Measurements from ENCODE around the gene TSHZ2.

The TSHZ2 gene

DNA sequence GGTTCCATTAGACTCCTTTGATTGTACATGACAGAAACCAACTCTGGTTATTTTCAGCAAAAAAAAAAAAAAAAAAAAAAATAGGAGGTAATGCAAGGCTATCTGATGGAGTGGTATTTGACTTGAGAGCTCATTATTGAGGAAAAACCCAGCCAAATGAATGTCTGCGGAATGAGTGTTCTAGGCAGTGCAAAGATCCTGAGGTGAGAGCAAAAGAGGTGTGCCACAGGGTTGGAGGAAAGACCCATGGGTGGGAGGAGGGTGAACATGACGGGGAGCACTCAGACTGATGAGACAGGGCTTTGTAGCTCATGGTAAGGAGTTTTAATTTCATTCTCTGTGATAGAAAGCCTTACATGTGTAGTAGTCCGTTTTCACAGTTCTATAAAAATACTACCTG, 188.9 kb downstream of the TSHZ2 start:
- DNase-seq (ENCODE audit: low spot score) = no peak

DNA sequence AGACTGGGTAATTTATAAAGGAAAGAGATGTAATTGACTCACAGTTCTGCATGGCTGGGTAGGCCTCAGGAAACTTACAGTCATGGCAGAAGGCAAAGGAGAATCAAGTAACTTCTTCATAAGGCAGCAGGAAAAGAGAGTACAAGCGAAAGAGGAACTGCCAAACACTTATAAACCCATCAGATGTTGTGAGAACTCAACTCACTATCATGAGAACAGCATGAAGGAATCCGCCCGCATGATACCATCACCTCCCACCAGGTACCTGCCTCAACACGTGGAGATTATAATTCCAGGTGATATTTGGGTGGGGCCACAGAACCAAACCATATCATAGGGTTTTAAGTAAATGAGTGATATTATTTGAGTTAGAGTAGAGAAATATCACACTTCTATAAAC, 189.3 kb downstream of the TSHZ2 start:
- DNase-seq (ENCODE audit: low spot score) = no peak

DNA sequence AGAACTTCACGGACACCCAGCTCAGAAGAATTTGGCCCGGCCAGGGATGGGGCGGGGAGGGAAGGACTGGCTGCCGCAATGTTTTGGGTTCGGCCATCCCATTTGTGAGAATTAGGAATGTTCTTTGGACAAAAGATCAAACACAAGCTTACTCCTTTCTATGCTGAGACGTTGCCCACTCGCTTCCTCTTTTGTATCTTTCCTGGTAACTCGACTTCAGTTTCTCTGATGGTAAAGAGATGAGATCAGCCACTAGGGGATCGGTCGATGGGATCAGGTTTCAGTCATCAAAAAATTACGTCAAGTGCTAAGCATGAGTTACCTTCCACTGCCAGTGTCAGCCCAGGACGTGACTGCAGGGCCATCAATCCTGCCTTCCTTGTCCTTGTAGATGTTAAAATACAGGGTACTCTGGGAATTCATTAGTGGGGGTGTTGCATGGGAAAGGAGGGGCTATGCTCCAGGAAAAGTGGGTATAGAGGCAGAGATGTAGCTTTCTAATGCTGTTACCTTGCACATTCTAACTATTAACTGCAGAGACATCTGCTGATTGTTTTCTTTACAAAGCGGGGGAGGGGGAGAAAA, 190.2 kb downstream of the TSHZ2 start:
- peak; percentile 82 for DNase-seq (ENCODE audit: low spot score)

DNA sequence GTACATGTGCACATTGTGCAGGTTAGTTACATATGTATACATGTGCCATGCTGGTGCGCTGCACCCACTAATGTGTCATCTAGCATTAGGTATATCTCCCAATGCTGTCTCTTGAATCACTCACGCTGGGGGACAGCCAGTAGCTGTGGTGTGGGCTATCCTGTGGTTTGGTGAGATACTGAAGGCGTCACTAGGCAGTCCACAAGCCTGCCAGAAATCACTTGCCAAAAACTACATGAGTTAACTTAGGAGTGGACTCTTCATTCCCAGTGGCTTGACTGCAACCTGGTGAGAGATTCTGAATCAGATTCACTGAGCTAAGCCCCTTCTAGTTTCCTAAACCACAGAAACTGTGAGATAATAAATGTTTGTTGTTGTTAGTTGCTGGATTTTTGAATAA, 191.3 kb downstream of the TSHZ2 start:
- DNase-seq (ENCODE audit: low spot score) = no peak

DNA sequence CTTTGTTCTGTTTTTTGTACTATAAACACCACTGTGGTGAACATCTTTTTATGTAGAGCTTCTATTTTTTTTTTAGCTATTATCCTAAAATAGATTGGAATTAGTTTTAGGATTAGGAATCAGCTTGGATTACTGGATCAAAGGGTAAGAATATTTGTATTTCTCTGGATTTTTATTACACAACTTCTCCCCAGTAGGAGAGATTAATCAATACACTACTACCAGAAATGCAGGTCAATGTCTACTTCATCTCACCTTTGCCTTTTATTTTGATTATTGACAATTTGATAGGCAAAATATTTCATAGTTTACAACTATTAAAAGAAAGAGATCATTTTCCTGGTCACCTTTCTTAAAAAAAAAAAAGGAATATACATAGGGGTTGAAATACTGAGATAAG, 191.9 kb downstream of the TSHZ2 start:
- DNase-seq (ENCODE audit: low spot score) = no peak

DNA sequence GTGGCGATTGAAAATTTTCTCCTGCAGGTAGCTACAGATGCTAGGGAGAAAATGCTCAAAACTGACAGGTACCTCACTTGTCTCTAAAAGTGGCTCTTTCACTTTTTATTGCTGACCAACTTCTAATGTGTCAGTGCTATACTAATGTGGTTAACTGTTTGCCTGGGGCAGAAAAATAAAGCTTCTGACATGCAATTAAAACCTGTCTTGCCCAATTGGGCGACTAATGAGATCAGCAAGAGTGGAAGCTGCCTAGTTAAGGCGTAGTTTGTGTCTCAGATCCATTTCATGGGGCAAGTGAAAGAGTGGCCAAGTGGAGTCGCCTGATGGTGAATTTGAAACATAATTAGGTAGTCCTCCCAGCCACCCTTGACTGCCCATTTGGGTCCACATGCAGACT, 193.3 kb downstream of the TSHZ2 start:
- DNase-seq (ENCODE audit: low spot score) = no peak

DNA sequence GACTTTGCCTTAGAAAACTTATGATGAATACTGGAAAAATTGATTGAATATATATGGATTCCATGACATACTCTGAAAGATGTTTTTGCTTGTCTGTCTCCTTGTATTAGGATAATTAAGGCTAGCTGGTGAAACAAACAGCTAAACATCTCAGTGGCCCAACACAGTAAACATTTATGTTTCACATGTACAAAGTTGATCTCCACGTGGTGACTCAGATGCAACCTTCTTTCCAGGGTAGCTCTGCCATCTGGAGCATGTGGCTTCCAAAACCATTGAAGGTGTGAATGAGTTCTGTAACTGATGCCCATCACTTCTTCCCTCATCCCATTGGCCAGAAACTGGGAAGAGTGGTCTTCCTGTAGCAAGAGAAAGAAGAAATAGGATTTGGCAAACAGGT, 196.3 kb downstream of the TSHZ2 start:
- DNase-seq (ENCODE audit: low spot score) = no peak

DNA sequence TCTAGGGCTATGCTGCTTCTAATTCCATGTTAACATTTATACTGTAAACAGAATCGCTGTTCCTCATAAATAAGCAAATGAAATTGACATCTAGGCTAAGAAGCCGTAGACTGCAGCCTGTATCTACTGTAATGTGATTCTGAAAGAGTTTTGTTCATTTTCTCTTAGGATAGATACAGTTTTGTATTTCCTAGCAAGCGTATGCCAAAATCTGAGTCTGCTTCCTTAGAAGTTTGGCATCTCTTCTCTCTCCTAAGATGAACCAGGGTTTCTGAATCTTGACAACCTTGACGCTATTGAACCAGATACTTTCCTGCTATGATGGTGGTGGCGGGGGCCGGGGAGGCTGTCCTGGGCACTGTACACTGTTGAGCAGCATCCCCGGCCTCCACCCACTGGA, 198.0 kb downstream of the TSHZ2 start:
- DNase-seq (ENCODE audit: low spot score) = no peak

DNA sequence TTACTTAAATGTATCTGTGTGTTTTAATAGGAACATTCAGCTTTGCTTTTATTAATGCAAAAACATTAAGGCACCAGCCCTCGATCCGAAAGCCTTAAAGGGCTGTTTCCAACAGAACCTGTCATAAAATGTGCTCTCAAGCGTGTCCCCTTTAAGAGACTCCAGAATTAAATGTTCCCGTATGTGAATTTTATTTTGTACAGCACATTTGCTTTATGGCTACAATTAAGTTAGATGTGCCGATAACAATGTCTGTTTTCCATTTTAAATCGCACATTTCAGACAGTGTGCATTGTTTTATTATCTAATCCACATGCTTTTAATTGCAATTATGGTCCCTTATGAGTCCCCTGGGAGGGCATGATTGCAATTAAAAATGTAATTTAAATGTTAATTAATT, 198.9 kb downstream of the TSHZ2 start:
- peak; percentile 76 for DNase-seq (ENCODE audit: low spot score)

DNA sequence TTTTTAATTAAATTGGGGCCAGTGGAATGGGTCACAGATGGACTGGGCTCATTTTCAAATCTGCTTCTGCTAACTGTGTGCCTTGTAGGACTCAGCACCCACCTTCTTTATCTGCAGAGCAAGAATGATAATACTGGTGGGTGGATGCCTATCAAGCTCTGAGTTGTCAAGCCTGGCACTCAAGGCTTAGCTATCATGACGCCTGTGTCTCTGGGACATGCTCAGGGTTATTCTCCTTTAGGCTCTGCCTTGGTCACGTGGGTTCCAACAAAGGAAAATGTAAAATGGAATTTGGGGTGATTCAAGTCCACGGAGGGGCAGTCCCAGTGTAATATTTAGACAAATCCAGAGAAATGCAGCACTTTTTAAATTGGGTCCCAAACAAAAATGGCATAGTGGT, 202.3 kb downstream of the TSHZ2 start:
- no peak for DNase-seq (ENCODE audit: low spot score)

DNA sequence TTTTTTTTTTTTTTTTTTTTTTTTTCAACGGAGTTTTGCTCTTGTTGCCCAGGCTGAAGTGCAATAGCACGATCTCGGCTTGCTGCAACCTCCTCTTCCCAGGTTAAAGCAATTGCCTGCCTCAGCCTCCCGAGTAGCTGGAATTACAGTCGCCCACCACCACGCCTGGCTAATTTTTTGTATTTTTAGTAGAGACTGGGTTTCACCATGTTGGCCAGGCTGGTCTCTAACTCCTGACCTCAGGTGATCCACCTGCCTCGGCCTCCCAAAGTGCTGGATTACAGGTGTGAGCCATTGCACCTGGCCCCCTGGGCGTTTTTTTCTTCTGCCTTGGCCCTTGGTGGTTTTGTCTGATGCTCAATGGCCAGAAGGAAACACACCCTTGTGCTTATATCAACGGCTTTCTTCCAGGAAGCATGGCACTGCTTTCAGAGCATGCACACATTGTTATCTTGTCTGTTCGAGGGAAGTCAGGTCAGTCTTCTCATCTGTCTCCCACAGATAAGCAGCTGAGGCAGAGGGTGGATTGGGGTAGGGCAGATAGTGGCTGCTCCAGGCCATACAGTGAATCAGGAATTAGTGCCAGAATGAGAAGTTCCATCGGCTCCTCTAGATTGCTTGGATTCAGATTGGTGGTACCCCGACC, 203.1 kb downstream of the TSHZ2 start:
- DNase-seq (ENCODE audit: low spot score) = no peak

DNA sequence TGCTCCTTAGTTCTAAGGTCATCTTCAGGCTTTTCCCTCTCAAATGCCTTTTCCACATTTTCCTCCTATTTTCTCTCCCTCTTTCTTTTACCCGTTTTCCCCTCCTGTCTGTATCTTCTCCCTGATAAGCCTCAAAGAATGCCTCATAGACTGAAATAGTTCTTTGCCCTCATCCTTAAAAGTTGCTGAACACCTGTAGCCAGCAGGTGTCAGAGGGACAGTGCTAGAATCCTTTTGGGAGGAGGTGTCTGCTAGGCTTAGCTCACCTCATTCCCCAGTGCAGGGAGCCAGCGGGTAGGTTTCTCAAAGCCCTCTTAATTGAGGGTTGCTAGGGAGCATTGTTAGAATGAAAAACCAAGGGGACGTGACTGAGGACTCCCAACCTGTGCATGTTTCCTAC, 204.0 kb downstream of the TSHZ2 start:
- no peak for DNase-seq (ENCODE audit: low spot score)

DNA sequence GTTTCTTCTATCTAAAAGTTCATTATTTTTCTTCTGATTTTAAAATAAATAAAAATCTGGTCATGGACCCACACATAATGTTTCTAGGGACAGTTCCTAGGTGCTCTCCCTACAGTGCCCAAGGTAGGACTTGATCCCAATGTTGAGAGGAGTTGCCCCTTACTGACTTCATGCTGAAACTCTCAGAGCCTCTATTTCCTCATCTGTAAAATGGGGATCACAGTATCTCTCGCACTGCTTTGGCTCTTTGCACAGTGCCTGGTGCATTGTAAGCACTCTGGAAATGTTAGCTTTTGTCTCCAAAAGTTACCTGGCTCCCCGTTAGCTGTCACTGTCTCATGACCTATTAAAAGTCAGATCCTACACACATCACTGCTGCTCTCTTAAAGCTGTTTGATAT, 205.5 kb downstream of the TSHZ2 start:
- no peak for DNase-seq (ENCODE audit: low spot score)

DNA sequence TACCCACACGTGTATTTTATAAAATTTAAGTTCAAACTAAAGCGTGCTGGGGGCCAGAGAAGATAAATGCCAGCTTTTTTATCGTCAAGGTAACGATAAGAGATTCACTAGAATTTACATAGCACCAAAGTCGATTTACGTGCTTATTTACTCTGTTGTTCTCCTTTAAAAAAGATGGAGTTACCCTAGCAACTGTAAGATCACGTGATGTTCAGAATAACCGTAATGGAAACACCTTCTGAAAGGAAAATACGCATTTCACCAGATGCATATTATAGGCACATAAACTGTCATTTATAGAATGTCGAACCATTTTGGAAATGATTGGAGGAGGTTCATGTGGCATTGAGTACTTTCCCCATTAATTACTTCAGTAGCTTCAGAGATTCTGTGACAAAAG, 207.6 kb downstream of the TSHZ2 start:
- no peak for DNase-seq (ENCODE audit: low spot score)

DNA sequence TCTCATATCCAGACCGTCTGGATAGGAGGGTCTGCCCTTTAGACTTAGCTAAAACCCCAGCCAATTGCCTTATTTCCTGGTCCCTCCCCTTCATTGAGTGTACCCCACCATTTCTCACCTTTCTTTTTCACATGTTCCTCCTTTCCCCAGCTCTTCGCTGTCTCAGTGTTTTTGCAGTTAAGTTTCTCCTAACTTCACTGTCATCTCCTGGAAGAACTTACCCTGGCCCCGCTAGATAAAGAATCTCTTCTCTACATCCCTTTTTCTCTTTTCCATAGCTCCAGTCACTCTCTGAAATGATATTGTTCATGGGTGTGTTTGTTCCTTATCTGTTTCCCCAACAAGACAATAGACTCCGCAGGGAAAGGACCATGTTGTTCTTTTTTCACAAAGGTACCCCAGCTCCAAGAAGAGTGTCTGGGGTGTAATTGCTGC, 208.8 kb downstream of the TSHZ2 start:
- DNase-seq (ENCODE audit: low spot score) = no peak

DNA sequence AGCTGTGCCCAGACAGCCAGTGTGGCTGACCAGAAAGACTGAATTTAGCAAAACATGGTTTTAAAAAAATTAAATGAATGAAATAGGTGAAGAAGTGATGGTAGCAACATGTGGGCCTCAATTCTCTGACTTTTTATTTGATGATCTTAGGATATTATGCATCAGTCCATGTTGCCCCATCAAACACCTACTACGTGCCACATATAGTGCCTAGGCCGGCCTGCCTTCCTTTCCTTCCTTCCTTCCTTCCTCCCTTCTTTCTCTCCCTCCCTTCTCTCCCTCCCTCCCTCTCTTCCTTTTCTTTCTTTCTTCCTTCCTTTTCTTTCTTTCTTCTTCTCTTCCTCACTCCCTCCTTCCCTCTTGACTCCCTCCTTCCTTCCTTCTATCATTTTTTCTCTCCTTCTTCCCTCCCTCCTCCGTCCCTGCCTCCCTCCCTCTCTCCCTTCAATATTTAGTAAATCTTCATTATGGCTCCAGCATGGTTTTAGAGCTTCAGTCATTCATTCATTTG, 209.8 kb downstream of the TSHZ2 start:
- no peak for DNase-seq (ENCODE audit: low spot score)

DNA sequence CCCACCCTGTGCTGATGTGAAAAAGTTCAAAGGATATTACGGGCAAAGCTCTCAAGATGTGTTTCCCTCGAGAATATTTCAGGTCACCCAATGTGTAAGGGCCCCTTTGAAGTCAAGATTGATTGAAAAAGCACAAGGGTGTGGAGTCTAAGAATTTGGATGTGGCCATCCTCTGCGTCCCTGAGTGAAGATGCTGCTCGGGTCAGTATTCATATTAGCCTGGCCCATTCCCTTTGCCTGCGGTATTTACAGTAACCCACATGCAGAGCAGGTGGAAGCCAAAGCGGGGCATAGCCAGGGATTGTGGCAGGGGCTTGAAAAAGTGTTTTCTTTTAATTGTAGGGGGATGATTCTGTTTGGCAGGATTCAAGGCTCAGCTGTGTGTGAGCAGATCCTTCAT, 211.0 kb downstream of the TSHZ2 start:
- no peak for DNase-seq (ENCODE audit: low spot score)

DNA sequence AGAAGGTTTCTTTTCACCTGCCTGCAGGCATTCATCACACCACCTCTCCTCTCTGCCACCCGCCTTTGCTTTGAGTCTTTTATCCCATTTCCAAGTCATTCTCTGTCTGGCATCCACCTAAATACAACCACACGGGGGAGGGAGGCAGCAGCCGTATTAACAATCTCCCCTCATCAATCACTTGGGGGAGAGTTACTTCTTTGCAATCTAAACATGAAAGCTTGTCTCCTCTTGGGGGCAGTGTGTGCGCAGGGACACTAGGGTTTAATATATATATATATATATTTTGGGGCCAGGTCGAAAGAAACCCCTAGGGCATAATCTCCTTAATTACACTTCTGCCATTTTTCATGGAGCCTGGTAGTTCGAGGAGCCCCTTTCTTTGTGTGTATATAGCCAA, 214.5 kb downstream of the TSHZ2 start:
- no peak for DNase-seq (ENCODE audit: low spot score)

DNA sequence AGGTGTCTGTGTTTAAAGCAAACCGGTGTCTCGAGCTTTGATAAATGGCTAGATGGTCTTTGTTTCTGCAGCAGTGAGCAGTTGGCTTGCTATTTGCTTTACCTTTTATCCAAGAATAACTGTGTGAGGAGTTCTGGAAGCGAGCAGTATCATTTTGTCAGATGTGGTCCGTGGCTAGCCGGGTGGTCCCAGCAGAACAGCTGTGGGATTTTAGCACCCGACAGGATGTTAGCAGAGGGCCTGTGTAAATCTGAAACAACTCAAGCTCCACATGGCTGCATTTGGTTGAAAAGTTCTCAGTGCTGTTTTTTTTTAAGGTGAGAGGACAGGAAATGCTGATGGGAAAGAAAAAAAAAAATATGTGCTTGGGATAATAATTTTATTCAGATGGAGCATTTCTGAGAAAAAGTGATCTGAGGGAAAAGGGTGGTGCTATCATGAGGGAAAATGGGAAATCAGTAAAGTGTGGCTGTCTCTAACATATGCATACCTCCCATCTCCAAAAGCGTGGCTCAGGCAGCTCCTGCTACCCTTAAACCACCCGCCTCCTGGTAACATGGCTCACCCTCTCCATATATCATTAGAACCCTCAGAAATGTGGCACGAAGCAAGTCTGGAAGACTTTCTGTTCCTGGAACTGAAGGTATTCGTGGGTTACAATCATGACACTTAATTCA, 215.4 kb downstream of the TSHZ2 start:
- no peak for DNase-seq (ENCODE audit: low spot score)

DNA sequence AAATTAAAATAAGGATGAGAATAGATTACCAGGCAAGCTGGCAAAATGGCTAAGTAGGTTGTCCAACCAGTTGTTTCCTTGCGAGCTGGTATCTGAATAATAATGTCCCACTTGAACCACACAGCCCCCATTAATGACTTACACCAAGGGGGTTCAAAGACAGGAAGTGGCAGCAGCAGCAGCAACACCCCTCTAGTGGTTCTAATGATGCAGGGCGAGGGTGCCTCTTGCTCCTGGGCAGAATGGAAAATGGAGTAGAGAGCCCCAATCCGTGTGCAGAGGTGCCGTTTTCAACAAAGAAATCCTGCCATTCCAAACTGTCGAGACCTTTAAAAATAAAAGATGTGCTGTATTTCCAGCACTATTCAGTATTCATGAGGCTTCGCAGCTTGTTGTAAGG, 218.1 kb downstream of the TSHZ2 start:
- no peak for DNase-seq (ENCODE audit: low spot score)

DNA sequence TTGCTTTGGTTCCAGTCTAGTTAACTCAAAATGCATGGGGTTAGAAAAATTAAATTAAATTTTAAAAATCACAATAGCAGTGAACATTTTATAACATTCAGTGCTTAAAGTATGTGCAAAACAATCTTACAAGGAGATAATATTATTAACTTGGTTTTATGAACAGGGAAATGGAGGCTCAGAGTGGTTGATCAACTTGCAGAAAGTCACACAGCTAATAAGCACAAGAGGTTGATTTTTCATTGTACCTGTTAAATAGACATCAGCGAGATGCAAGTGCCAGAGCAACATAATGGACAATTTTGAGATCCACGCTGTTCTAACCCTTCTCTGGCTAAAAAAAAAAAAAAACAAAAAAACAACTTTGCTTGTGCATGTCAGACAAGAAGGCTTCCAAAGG, 219.8 kb downstream of the TSHZ2 start:
- no peak for DNase-seq (ENCODE audit: low spot score)

DNA sequence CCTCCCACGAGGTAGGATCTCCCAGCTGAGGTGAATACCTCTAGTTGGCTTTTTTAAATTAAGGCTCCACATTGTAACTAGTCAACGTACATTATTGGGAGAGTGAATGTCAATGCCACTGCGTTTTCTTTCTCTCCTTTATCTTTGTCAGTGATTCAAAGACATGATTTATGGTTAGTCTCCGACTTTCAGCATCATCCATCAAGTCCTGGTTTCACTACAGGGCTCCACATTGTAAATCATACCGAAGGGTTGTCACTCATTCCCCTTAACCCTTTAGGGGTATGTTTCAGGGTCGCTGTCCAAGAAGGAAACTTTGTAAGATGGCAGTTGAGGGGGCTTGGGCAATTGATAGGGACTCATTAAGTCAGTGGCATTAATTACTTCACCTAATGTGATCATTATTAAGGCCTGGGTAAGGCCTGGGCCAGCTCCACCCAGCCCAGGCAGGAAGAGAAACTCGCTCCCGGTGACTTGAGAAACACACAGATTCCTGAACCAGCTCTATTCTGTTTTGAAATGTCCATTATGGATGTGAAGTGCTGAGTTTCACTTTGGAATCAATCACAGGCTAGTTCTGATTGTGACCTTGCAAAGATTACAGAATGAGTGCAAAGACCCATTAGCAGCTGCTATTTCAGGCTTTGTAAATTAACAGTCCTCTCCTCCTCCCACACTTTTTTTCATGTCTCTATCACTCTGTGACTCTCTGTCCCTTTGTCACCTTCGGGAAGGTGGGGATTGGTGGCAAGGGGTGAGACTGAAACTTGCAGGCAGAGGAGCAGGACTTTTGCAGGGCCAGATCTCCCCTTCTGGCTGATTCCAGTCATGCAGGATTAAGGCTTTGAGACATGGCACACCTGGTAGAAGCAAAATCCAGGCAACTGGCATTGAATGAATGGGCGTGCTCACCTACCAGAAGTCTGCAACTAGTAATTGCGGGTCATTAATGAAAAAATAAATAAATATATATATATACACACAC, 222.4 kb downstream of the TSHZ2 start:
- DNase-seq (ENCODE audit: low spot score) = no peak
